HuH-7 (cell line): ENCODE data around the gene GSTM2.
"Not testable (repeated sequence)": the region's sequence is repeated elsewhere in the genome, so short reads cannot be mapped to it uniquely, and the experiment has no call there.

Experiments
- DNase-seq: peaks from one replicate; pipeline ENCODE4 v3.0.0; 2011; ENCODE audit warnings: low spot score

Gene GSTM2

DNA sequence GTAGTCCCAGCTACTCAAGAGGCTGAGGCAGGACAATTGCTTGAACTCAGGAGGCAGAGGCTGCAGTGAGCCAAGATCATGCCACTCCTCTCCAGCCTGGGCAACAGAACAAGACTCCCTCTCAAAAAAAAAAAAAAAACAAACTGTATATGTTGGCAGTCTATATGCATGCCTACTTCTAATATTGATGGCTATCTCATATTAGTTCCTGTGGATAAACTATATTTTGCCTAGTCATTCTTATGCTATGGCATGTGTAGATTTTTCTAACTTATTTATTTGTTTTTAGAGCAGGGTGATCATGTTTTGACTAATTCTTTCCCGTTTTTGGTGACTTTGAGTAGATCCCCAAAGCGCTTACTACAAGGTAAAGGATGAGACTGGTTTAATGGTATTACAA is 10.8 kb downstream of the GSTM2 start:
- DNase-seq = not testable (repeated sequence)

DNA sequence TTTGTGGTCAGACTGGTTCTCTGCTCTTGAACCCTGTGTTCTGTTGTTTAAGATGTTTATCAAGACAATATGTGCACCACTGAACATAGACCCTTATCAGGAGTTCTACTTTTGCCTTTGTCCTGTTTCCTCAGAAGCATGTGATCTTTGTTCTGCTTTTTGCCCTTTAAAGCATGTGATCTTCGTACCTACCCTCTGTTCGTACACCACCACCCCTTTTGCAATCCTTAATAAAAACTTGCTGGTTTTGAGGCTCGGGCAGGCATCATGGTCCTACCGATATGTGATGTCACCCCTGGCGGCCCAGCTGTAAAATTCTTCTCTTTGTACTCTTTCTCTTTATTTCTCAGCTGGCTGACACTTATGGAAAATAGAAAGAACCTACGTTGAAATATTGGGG is 16.9 kb downstream of the GSTM2 start:
- DNase-seq = not testable (repeated sequence)

DNA sequence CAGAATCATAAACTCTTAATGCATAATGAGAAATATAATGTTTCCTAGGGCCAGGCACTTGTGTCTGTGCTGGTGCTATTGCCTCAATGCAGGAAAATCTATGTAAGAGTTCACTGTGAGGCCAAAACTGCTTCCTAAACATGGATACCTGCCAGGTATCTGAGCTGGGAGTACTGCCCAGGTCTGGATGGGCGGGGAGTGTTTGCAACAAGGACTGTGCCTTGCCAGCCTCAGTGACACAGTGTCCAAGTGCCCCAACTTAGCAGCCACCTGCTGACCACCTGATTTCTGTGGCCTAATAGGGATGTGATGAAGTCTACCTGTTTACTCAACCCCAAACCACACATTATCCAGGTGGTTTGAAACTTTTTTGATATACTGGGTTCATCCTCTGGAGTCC is 17.5 kb downstream of the GSTM2 start:
- not testable (repeated sequence) for DNase-seq

GRCh38 chr1:109685890-109686289 is 18.0 kb downstream of the GSTM2 start:
- DNase-seq = not testable (repeated sequence)

GRCh38 chr1:109687109-109687508 is 19.3 kb downstream of the GSTM2 start:
- DNase-seq = not testable (repeated sequence)

GRCh38 chr1:109687641-109688499 is 20.0 kb downstream of the GSTM2 start, which contains the start of gene GSTM1:
GSTM1 (plus strand) TSS chr1:109687817; CDS start chr1:109687874, 57 bp downstream.
- DNase-seq = peak; percentile 64

DNA sequence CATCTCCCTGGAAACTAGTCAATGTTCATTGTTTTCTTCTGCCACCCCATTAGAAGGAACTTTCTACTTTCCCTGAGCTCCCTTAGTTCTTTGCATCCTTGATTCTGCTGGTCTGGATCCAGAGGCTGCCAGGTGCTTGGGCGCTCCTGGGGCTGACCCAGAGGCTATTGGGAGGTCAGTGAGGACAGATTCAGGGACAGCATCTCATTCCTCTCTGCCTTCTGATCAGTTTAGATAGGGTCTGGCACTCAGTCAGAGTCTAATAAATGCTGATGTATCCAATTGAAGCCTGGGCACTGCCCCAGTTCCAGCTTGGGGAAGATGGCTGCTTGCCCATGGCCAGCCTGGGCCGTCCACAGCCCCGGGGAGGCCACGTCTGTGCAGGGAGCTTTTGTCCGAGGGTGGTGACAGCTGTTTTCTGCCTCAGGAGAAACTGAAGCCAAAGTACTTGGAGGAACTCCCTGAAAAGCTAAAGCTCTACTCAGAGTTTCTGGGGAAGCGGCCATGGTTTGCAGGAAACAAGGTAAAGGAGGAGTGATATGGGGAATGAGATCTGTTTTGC is 22.1 kb downstream of the GSTM2 start:
- no peak for DNase-seq

- DNase-seq = no peak
These were observed 23.9 kb downstream of the GSTM2 start for GRCh38 chr1:109691759-109692158.

- DNase-seq = not testable (repeated sequence)
These were observed 26.5 kb downstream of the GSTM2 start for GRCh38 chr1:109694400-109694799.

- DNase-seq = not testable (repeated sequence)
These were observed 27.3 kb downstream of the GSTM2 start for GRCh38 chr1:109695138-109695537.

GRCh38 chr1:109697066-109697465 is 29.2 kb downstream of the GSTM2 start:
- no peak for DNase-seq

DNA sequence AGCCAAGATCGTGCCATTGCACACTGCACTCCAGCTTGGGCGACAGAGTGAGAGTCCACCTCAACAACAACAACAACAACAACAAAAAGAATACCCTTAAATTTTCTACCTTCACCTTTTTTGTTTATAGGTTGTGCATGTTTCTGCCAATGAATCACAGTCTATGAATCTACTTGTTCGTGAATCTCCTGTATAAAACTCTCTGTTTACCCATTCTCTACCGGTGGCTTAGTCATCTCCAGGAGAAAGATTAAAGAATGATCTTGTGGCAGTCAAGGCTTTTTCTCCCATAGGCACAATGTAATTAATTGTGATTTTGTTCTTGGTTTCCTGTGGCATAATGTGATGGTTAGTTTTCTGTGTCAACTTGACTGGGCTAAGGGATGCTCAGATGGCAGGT is 30.0 kb downstream of the GSTM2 start:
- not testable (repeated sequence) for DNase-seq

DNA sequence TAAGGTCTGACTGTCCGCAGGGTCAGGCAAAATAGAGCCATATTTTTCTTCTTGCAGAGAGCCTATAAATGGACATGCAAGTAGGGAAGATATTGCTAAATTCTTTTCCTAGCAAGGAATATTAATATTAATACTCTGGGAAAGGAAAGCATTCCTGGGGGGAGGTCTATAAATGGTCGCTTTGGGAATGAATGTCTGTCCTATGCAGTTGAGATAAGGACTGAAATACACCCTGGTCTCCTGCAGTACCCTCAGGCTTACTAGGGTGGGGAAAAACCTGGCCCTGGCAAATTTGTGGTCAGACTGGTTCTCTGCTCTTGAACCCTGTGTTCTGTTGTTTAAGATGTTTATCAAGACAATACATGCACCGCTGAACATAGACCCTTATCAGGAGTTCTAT is 35.1 kb downstream of the GSTM2 start:
- DNase-seq = not testable (repeated sequence)

DNA sequence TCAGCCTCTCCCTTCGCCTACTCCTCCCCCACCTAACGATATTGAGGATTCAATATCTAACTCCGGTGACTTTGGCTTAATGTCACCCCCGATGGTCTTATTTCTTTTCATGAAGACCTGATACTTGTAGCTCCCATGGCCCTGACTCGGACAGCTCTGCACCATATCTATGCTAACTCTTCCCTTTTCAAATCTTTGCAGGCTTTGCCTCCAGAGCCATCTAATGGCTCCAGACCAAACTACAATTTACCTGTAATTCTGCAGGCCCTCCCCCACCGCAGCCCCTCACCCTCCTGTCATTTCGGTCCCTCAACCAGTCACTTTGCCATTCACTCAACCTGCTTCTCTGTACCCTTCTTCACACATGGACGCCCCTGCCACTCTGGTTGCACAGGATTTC is 36.3 kb downstream of the GSTM2 start:
- no peak for DNase-seq

DNA sequence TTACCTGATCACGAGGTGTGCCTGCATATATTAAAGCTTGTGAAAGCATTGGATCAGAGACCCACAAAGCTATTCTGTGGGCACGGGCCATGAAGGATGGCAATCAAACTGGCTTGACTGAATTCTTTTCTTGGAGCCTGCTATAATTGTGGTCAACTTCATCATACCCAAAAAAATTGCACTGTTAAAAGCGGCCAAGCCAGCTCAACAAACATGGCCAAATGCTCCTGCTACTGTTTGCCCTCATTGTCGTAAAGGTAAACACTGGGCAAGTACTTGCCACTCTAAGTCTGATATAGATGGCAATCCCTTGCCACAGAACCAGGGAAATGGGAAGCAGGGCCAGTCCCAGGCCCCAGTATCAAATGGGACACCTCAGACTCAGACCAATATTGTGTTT is 37.6 kb downstream of the GSTM2 start:
- DNase-seq = no peak

- not testable (repeated sequence) for DNase-seq
These were observed 41.1 kb downstream of the GSTM2 start for GRCh38 chr1:109708949-109709348.

GRCh38 chr1:109709822-109710221 is 42.0 kb downstream of the GSTM2 start:
- not testable (repeated sequence) for DNase-seq

- not testable (repeated sequence) for DNase-seq
These were observed 43.9 kb downstream of the GSTM2 start, which contains the start of gene GSTM5 for GRCh38 chr1:109711593-109712320. GSTM5 (plus strand) TSS chr1:109712251; CDS start chr1:109712313, 62 bp downstream.

- no peak for DNase-seq
These were observed 44.5 kb downstream of the GSTM2 start for GRCh38 chr1:109712321-109712864.

GRCh38 chr1:109713636-109714035 is 45.8 kb downstream of the GSTM2 start:
- no peak for DNase-seq

DNA sequence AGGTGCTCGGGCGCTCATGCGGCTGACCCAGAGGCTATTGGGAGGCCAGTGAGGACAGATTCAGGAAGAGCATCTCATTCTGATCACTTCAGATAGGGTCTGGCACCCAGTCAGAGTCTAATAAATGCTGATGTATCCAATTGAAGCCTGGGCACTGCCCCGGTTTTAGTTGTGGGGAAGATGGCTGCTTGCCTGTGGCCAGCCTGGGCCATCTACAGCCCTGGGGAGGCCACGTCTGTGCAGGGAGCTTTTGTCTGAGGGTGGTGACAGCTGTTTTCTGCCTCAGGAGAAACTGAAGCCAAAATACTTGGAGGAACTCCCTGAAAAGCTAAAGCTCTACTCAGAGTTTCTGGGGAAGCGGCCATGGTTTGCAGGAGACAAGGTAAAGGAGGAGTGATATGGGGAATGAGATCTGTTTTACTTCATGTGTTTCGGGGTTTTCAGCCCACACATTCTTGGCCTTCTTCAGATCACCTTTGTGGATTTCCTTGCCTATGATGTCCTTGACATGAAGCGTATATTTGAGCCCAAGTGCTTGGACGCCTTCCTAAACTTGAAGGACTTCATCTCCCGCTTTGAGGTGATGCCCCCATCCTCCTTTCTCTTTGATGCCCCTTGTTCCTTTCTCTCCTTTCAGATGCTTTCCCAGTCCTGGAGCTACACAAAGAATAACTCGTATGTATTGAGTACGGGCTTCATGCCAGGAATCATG is 47.0 kb downstream of the GSTM2 start:
- no peak for DNase-seq

- DNase-seq = no peak
These were observed 48.3 kb downstream of the GSTM2 start for GRCh38 chr1:109716121-109716520.
